Astrocyte (in vitro differentiated cells and primary cell): Measurements from ENCODE around the gene ZMYND11. TPM values are rescaled to one million over a fixed set of nuclear protein-coding genes. Genes with fewer than 3 reads are reported as not detected.

Source experiments
- DNase-seq: peaks from one replicate; pipeline ENCODE4 v3.0.0-alpha.2; 2010; ENCODE audit warnings: low read depth
- FAIRE-seq: peaks from 2 replicates; lab custom pipeline; 2011; peaks lifted over from hg19 to GRCh38; lab: Jason Lieb, UNC
- H2AFZ ChIP-seq: 2 replicates; pipeline ENCODE4 v1.6.0; 2012; ENCODE audit warnings: low read depth, low read length, inconsistent platforms
- H3K27ac ChIP-seq: 2 replicates; pipeline ENCODE4 v1.5.1; 2011; ENCODE audit warnings: low read depth, low read length, inconsistent platforms
- H3K27me3 ChIP-seq: 2 replicates; pipeline ENCODE4 v1.6.0; 2011; ENCODE audit warnings: low read length, inconsistent platforms; ENCODE audit not compliant: insufficient read depth
- H3K36me3 ChIP-seq: 2 replicates; pipeline ENCODE4 v1.5.1; 2011; ENCODE audit warnings: low read length, inconsistent platforms; ENCODE audit not compliant: insufficient read depth
- H3K4me1 ChIP-seq: 2 replicates; pipeline ENCODE4 v1.5.1; 2011; ENCODE audit warnings: low read length, inconsistent platforms; ENCODE audit not compliant: insufficient read depth
- H3K4me2 ChIP-seq: 2 replicates; pipeline ENCODE4 v1.6.0; 2012; ENCODE audit warnings: low read length, inconsistent platforms
- H3K4me3 ChIP-seq: 2 replicates; pipeline ENCODE4 v1.5.1; 2011; ENCODE audit warnings: low read depth, mild to moderate bottlenecking, low read length, inconsistent platforms; ENCODE audit not compliant: insufficient read depth
- H3K79me2 ChIP-seq: 2 replicates; pipeline ENCODE4 v1.6.0; 2012; ENCODE audit warnings: mild to moderate bottlenecking, low read length, inconsistent platforms; ENCODE audit not compliant: insufficient read depth
- H3K9ac ChIP-seq: 2 replicates; pipeline ENCODE4 v1.6.0; 2012; ENCODE audit warnings: mild to moderate bottlenecking, low read length, inconsistent platforms
- H3K9me3 ChIP-seq: 2 replicates; pipeline ENCODE4 v1.5.1; 2012; ENCODE audit warnings: low read depth, mild to moderate bottlenecking, low read length, inconsistent platforms; ENCODE audit not compliant: insufficient read depth
- H4K20me1 ChIP-seq: 2 replicates; pipeline ENCODE4 v1.6.0; 2012; ENCODE audit warnings: low read length, inconsistent platforms; ENCODE audit not compliant: insufficient read depth
- H3K27ac Mint-ChIP-seq: one replicate; pipeline ENCODE4 v1.8.0; 2021; ENCODE audit warnings: mild to moderate bottlenecking, mixed read lengths; ENCODE audit not compliant: unreplicated experiment
- H3K27me3 Mint-ChIP-seq: one replicate; pipeline ENCODE4 v1.8.0; 2021; ENCODE audit warnings: low read depth, mixed read lengths; ENCODE audit not compliant: unreplicated experiment
- H3K36me3 Mint-ChIP-seq: one replicate; pipeline ENCODE4 v1.8.0; 2021; ENCODE audit warnings: low read depth, mixed read lengths; ENCODE audit not compliant: unreplicated experiment
- H3K4me1 Mint-ChIP-seq: one replicate; pipeline ENCODE4 v1.8.0; 2021; ENCODE audit warnings: low read depth, mixed read lengths; ENCODE audit not compliant: unreplicated experiment
- H3K4me3 Mint-ChIP-seq: one replicate; pipeline ENCODE4 v1.8.0; 2021; ENCODE audit warnings: mild to moderate bottlenecking, moderate library complexity, mixed read lengths; ENCODE audit not compliant: unreplicated experiment
- H3K9me3 Mint-ChIP-seq: one replicate; pipeline ENCODE4 v1.8.0; 2021; ENCODE audit warnings: mild to moderate bottlenecking, mixed read lengths; ENCODE audit not compliant: unreplicated experiment
- EZH2 ChIP-seq: IDR thresholded peaks from 2 replicates; pipeline ENCODE4 v1.6.1; 2012; ENCODE audit warnings: mild to moderate bottlenecking, low read length, inconsistent platforms; ENCODE audit not compliant: insufficient read depth
- total RNA-seq: library from RNA; stranded (reverse); gene quantifications from 2 replicates; pipeline ENCODE4 v1.2.1, GENCODE V29; 2021
- TF ChIP-seq, protein P1 (sequence below): IDR thresholded peaks from 2 replicates; pipeline ENCODE4 v1.5.1; 2011; ENCODE audit warnings: low read depth, mild to moderate bottlenecking, inconsistent platforms, low read length, moderate library complexity; ENCODE audit not compliant: insufficient read depth

ZMYND11 gene
- total RNA-seq, 1 donor from 2014 or later, result 37.9 TPM

DNA sequence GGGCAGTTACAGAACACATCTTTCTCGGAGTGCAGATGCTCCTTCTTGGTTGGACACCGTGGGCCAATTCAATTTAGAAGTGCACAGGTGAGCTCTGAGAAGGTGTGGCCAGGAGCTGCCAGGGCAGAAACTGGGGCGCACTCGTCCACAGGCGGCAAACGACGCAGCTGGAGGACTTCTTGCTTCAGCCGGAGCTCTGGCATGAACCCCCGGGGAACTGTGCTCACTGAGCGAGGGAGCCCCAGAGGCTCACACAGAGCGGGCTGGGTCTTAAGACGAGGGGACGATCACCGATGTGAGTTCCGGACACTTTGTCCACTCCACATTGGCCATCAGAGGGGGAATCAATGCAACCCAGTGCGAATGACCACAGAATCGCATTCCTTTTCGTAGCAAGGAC, 140.4 kb downstream of the ZMYND11 start:
- H3K36me3 ChIP-seq, result peaks cover 11% of the 10 kb centered on the region
- no peak overlapping the region for H3K27ac Mint-ChIP-seq
- FAIRE-seq, result no peak

DNA sequence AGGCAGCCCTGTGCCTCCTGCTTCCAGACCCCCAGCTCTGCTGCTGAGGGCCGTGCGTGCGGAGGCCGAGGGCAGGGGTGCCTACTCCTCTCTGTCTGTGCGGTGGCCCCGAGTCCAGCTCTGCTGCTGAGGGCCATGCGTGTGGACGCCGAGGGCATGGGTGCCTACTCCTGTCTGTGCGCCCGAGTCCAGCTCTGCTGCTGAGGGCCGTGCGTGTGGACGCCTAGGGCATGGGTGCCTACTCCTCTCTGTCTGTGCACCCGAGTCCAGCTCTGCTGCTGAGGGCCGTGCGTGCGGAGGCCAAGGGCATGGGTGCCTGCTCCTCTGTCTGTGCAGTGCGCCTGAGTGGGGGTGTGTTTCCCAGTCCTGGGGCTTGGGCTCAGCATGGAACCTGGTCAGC, 142.7 kb downstream of the ZMYND11 start:
- Histone ChIP-seq H3K27me3 (no peaks in the 10 kb centered on the region), H3K4me3 (no peak overlapping the region), H4K20me1 (no peaks in the 10 kb centered on the region), H3K9me3 (no peaks in the 10 kb centered on the region), H3K4me1 (peaks cover 7% of the 10 kb centered on the region), H3K9ac (no peak overlapping the region), H2AFZ (no peak overlapping the region), H3K36me3 (peaks cover 17% of the 10 kb centered on the region), H3K27ac (no peak overlapping the region), H3K4me2 (no peak overlapping the region), H3K79me2 (no peaks in the 10 kb centered on the region)
- no peak for DNase-seq
- Mint-ChIP-seq H3K36me3 (peaks cover 31% of the 10 kb centered on the region), H3K27me3 (no peaks in the 10 kb centered on the region), H3K4me1 (no peaks in the 10 kb centered on the region), H3K27ac (no peak overlapping the region), H3K4me3 (no peak overlapping the region), H3K9me3 (no peaks in the 10 kb centered on the region)
- FAIRE-seq, result no peak
- TF ChIP-seq, protein P1, sequence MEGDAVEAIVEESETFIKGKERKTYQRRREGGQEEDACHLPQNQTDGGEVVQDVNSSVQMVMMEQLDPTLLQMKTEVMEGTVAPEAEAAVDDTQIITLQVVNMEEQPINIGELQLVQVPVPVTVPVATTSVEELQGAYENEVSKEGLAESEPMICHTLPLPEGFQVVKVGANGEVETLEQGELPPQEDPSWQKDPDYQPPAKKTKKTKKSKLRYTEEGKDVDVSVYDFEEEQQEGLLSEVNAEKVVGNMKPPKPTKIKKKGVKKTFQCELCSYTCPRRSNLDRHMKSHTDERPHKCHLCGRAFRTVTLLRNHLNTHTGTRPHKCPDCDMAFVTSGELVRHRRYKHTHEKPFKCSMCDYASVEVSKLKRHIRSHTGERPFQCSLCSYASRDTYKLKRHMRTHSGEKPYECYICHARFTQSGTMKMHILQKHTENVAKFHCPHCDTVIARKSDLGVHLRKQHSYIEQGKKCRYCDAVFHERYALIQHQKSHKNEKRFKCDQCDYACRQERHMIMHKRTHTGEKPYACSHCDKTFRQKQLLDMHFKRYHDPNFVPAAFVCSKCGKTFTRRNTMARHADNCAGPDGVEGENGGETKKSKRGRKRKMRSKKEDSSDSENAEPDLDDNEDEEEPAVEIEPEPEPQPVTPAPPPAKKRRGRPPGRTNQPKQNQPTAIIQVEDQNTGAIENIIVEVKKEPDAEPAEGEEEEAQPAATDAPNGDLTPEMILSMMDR, result no peak
- no peak for TF ChIP-seq EZH2

More for the DNA sequence above, 140.4 kb downstream of the ZMYND11 start:
- no peaks in the 10 kb centered on the region for H3K9me3 Mint-ChIP-seq
- no peaks in the 10 kb centered on the region for H3K4me1 ChIP-seq
- TF ChIP-seq EZH2, result no peak
- TF ChIP-seq, protein P1, result no peak
- H3K4me3 Mint-ChIP-seq, result no peak overlapping the region
- H3K27me3 Mint-ChIP-seq, result no peaks in the 10 kb centered on the region
- H4K20me1 ChIP-seq, result no peaks in the 10 kb centered on the region
- no peak overlapping the region for H3K4me3 ChIP-seq
- no peaks in the 10 kb centered on the region for H3K9me3 ChIP-seq
- H3K27me3 ChIP-seq, result no peaks in the 10 kb centered on the region
- no peak overlapping the region for H3K4me2 ChIP-seq
- peaks cover 8% of the 10 kb centered on the region for H3K4me1 Mint-ChIP-seq
- H3K36me3 Mint-ChIP-seq, result peaks cover 24% of the 10 kb centered on the region
- no peak overlapping the region for H3K9ac ChIP-seq
- H3K79me2 ChIP-seq, result no peaks in the 10 kb centered on the region
- DNase-seq, result no peak
- no peak overlapping the region for H2AFZ ChIP-seq
- H3K27ac ChIP-seq, result no peak overlapping the region

GRCh38 chr10:278707-279106, 143.5 kb downstream of the ZMYND11 start:
- no peak for FAIRE-seq
- Histone ChIP-seq H3K36me3 (peaks cover 23% of the 10 kb centered on the region), H3K27me3 (no peaks in the 10 kb centered on the region), H4K20me1 (no peaks in the 10 kb centered on the region), H3K27ac (no peak overlapping the region), H3K4me3 (no peak overlapping the region), H2AFZ (no peak overlapping the region), H3K4me1 (peaks cover 7% of the 10 kb centered on the region), H3K9me3 (no peaks in the 10 kb centered on the region), H3K9ac (no peak overlapping the region), H3K4me2 (no peak overlapping the region), H3K79me2 (no peaks in the 10 kb centered on the region)
- H3K4me1 Mint-ChIP-seq, result no peaks in the 10 kb centered on the region
- no peaks in the 10 kb centered on the region for H3K9me3 Mint-ChIP-seq
- no peak overlapping the region for H3K4me3 Mint-ChIP-seq
- H3K36me3 Mint-ChIP-seq, result peaks cover 36% of the 10 kb centered on the region
- DNase-seq, result no peak
- H3K27ac Mint-ChIP-seq, result no peak overlapping the region
- TF ChIP-seq, protein P1, result no peak
- no peak for TF ChIP-seq EZH2
- H3K27me3 Mint-ChIP-seq, result no peaks in the 10 kb centered on the region
